Activated T-cell treated with anti-CD3 and anti-CD28 coated beads, Interleukin-2, amount 50 U/mL, for 72 hours (primary cell): ENCODE measurements around the gene KCNK3. TPM values are rescaled to one million over a fixed set of nuclear protein-coding genes. Genes with fewer than 3 reads are reported as not detected.

Experiments used
- ATAC-seq, 2 donors: fragments of 150-1000 bp; cut with Tn5 transposase; replicated peaks in 1 of 2; 2 replicates each; pipeline ENCODE4 v1.10.0; 2021; ENCODE audit warnings: moderate library complexity in 2 of 2, mild to moderate bottlenecking in 1 of 2
- DNase-seq, 2 donors: peaks; one replicate each; pipeline ENCODE4 v3.0.0; 2021 to 2022; ENCODE audit warnings: mixed read lengths in 1 of 2
- H3K27ac Mint-ChIP-seq: one replicate; pipeline ENCODE4 v1.8.0; 2022; ENCODE audit warnings: mild to moderate bottlenecking, moderate library complexity, mixed read lengths
- H3K27me3 Mint-ChIP-seq: one replicate; pipeline ENCODE4 v1.8.0; 2022; ENCODE audit warnings: low read depth, mixed read lengths
- H3K36me3 Mint-ChIP-seq, 2 donors: one replicate each; pipeline ENCODE4 v1.8.0; 2022; ENCODE audit warnings: mixed read lengths in 2 of 2, mild to moderate bottlenecking in 1 of 2; ENCODE audit not compliant: insufficient read depth in 2 of 2
- H3K4me1 Mint-ChIP-seq: one replicate; pipeline ENCODE4 v1.8.0; 2022; ENCODE audit warnings: low read depth, mixed read lengths
- H3K4me3 Mint-ChIP-seq, 2 donors: one replicate each; pipeline ENCODE4 v1.8.0; 2022; ENCODE audit warnings: mild to moderate bottlenecking in 2 of 2, mixed read lengths in 2 of 2, moderate library complexity in 2 of 2
- H3K9me3 Mint-ChIP-seq, 2 donors: one replicate each; pipeline ENCODE4 v1.8.0; 2022; ENCODE audit warnings: mixed read lengths in 2 of 2
- total RNA-seq, 2 donors: library from RNA; stranded (reverse); gene quantifications; one replicate each; pipeline ENCODE4 v1.2.3, GENCODE V29; 2022

The KCNK3 gene
- total RNA-seq, 2 donors from 2014 or later = not detected

DNA sequence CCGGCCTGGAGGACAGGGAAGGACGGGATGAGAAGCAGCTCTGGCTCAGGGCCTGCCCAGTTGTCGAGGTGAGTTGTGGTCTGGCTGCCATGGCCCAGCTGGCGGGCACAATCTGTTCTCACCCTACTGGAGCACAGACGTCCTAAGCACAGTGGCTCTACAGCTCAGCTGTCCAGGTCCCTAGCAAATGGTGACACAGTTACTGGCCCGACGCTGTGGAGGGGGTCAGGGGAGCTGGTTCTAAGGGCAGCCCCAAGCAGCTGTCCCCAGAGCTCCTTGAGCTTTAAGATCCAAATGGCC, 32.9 kb downstream of the KCNK3 start:
- H3K36me3 Mint-ChIP-seq = no peaks in the 10 kb centered on the region
- no peak for DNase-seq
- ATAC-seq = no peak
- no peaks in the 10 kb centered on the region for H3K9me3 Mint-ChIP-seq
- peaks cover 5% of the 10 kb centered on the region for H3K27me3 Mint-ChIP-seq
- no peaks in the 10 kb centered on the region for H3K4me1 Mint-ChIP-seq
- H3K4me3 Mint-ChIP-seq = no peak overlapping the region
- H3K27ac Mint-ChIP-seq = no peak overlapping the region

DNA sequence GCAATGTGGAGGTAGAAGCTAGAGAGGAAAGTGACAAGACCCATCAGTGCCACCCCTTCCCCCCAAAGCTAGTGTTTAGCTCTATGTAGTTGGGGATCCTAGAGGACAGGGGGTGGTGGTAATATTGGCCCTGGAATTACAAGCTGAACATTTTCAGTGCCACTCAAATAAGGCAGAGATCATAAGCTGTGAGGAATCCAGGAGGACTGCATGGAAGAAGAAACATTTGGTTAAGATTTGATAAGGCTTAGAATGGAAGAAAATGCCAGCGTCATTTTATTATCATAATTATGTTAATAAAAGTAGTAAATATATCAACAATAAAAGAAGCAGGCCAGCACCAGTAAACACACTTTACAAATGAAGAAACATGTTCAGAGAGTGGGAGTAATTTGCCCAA, 33.7 kb downstream of the KCNK3 start:
- peaks cover 5% of the 10 kb centered on the region for H3K27me3 Mint-ChIP-seq

DNA sequence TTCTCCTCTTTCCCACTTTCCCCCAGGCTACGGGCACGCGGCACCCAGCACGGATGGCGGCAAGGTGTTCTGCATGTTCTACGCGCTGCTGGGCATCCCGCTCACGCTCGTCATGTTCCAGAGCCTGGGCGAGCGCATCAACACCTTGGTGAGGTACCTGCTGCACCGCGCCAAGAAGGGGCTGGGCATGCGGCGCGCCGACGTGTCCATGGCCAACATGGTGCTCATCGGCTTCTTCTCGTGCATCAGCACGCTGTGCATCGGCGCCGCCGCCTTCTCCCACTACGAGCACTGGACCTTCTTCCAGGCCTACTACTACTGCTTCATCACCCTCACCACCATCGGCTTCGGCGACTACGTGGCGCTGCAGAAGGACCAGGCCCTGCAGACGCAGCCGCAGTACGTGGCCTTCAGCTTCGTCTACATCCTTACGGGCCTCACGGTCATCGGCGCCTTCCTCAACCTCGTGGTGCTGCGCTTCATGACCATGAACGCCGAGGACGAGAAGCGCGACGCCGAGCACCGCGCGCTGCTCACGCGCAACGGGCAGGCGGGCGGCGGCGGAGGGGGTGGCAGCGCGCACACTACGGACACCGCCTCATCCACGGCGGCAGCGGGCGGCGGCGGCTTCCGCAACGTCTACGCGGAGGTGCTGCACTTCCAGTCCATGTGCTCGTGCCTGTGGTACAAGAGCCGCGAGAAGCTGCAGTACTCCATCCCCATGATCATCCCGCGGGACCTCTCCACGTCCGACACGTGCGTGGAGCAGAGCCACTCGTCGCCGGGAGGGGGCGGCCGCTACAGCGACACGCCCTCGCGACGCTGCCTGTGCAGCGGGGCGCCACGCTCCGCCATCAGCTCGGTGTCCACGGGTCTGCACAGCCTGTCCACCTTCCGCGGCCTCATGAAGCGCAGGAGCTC, 35.4 kb downstream of the KCNK3 start:
- peaks cover 5% of the 10 kb centered on the region for H3K27me3 Mint-ChIP-seq
- peak overlapping the region in 1 of 2 donors; percentile 40 for H3K4me3 Mint-ChIP-seq
- ATAC-seq (peak; percentile 38 to 72), DNase-seq (peak; percentile 8 to 34)
- no peaks in the 10 kb centered on the region for H3K36me3 Mint-ChIP-seq
- H3K27ac Mint-ChIP-seq = no peak overlapping the region
- H3K9me3 Mint-ChIP-seq = no peaks in the 10 kb centered on the region
- H3K4me1 Mint-ChIP-seq = no peaks in the 10 kb centered on the region

More for the DNA sequence above, 33.7 kb downstream of the KCNK3 start:
- no peak overlapping the region for H3K4me3 Mint-ChIP-seq
- DNase-seq (no peak), ATAC-seq (no peak)
- no peaks in the 10 kb centered on the region for H3K36me3 Mint-ChIP-seq
- H3K9me3 Mint-ChIP-seq = no peaks in the 10 kb centered on the region
- H3K27ac Mint-ChIP-seq = no peak overlapping the region
- no peaks in the 10 kb centered on the region for H3K4me1 Mint-ChIP-seq

DNA sequence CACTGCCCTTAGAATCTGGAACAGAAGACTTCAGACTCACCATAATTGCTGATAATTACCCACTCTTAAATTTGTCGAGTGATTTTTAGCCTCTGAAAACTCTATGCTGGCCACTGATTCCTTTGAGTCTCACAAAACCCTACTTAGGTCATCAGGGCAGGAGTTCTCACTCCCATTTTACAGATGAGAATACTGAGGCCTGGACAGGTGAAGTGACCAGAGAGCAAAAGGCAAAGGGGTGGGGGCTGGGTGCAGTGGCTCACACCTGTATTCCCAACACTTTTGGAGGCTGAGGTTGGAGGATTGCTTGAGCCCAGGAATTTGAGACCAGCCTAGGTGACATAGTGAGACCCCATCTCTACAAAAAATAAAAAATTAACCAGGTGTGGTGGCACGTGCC, 36.8 kb downstream of the KCNK3 start:
- no peak overlapping the region for H3K27ac Mint-ChIP-seq
- H3K27me3 Mint-ChIP-seq = peaks cover 5% of the 10 kb centered on the region
- H3K4me1 Mint-ChIP-seq = no peaks in the 10 kb centered on the region
- ATAC-seq (no peak), DNase-seq (no peak)
- H3K36me3 Mint-ChIP-seq = no peaks in the 10 kb centered on the region
- no peak overlapping the region for H3K4me3 Mint-ChIP-seq
- H3K9me3 Mint-ChIP-seq = no peaks in the 10 kb centered on the region

DNA sequence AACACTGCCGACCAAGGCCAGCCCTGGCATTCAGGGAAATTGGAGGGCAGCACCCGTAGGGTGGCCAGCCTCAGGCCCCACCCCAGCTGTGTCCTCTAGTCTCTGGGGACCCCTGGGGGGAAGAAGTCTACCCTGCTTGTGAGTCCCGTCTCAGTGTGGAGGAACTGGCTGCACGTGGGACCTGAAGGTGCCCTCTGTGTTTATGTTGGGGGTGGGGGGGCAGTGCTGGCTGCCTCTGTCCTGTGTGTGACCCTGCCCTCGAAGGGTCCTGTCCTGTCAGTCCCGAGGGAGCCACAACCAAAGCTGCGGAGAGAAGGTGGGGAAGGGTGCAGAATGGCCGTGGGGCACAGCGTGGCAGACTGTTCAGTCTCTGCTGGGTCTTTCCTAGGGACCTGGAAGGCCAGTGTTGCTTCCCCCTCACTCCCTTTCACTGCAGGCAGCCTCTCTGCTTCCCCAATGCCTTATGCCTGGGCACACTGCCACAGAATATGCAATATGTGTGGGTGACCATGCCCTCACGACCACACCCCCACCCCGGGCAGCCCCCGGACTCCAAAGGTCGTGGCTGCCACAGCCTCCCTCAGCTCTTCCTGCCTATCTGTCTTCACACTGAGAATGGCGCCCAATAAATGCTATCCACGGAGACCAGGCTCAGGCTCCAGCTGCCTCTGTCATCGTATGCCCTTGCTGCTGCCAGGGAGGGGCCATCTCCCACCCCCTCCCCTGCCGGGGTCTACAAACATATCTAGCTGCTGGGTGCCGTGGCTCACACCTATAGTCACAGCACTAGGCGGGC, 38.2 kb downstream of the KCNK3 start:
- ATAC-seq (no peak), DNase-seq (no peak)
- Mint-ChIP-seq H3K36me3 (no peaks in the 10 kb centered on the region), H3K4me3 (no peak overlapping the region), H3K27ac (no peak overlapping the region), H3K9me3 (no peaks in the 10 kb centered on the region), H3K27me3 (peaks cover 5% of the 10 kb centered on the region), H3K4me1 (no peaks in the 10 kb centered on the region)

DNA sequence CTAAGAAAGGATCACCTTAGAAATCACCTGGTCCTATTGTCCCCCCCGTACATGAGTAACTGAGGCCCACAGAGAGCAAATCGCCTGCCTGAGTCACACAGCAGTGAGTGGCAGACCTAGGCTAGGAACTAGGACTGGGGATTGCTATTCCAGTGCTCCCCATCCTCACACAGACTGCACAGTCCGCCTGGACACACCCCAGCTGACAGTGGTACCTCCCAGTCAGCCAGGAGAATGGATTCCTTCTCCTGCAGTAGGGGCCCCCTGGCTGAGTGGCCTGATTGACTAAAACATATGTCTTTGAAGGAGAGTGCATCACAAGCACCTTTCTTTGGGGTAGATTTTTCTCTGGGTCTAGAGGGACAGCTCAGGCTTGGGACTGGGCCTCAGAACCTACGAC, 39.2 kb downstream of the KCNK3 start:
- peaks cover 5% of the 10 kb centered on the region for H3K27me3 Mint-ChIP-seq
- ATAC-seq = no peak
- H3K4me3 Mint-ChIP-seq = no peak overlapping the region
- no peak for DNase-seq
- H3K36me3 Mint-ChIP-seq = no peaks in the 10 kb centered on the region
- no peak overlapping the region for H3K27ac Mint-ChIP-seq
- no peaks in the 10 kb centered on the region for H3K9me3 Mint-ChIP-seq
- H3K4me1 Mint-ChIP-seq = no peaks in the 10 kb centered on the region

DNA sequence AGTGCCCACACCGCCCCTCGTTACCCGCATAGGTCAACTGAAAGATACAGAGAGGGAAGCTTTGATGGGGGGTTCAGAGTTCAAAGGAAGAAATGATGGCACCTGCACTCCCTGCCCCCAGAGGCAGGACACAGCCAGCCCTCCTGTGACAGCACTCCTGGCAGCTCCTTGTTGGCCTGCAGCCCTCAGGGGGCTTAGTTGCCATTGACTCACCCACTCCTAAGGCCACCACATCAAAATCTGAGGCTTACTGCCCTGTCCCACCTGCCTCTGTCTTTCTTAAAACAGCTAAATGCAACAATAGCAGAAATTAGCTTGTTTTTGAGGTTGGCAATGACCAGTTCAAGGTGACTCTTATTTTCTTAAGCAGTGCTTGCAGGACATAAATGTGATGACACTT, 39.9 kb downstream of the KCNK3 start:
- H3K27ac Mint-ChIP-seq = no peak overlapping the region
- no peaks in the 10 kb centered on the region for H3K36me3 Mint-ChIP-seq
- DNase-seq = no peak
- H3K4me3 Mint-ChIP-seq = no peak overlapping the region
- H3K4me1 Mint-ChIP-seq = no peaks in the 10 kb centered on the region
- ATAC-seq = no peak
- H3K27me3 Mint-ChIP-seq = peaks cover 5% of the 10 kb centered on the region
- H3K9me3 Mint-ChIP-seq = no peaks in the 10 kb centered on the region

DNA sequence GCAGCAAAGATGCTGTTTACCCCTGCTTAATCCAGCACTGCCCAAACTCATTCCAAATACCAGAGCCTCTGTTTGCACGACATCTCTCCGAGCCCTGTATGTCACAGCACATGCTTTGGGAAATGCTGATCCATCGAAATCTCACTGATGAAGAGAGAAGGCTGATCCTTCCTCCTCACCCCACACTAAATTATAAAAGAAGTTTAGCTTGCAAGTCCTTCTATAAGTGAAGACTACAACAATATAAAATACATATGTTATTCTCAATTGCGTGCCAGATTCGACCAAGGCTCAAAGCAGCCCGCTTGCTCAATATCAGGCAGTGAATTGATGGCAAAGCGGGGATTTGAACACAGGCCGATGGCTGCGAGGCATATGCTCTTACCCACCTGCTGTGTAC, 40.9 kb downstream of the KCNK3 start:
- no peak overlapping the region for H3K27ac Mint-ChIP-seq
- no peaks in the 10 kb centered on the region for H3K27me3 Mint-ChIP-seq
- H3K9me3 Mint-ChIP-seq = no peaks in the 10 kb centered on the region
- DNase-seq = no peak
- no peaks in the 10 kb centered on the region for H3K4me1 Mint-ChIP-seq
- H3K4me3 Mint-ChIP-seq = no peak overlapping the region
- H3K36me3 Mint-ChIP-seq = no peaks in the 10 kb centered on the region
- no peak for ATAC-seq

DNA sequence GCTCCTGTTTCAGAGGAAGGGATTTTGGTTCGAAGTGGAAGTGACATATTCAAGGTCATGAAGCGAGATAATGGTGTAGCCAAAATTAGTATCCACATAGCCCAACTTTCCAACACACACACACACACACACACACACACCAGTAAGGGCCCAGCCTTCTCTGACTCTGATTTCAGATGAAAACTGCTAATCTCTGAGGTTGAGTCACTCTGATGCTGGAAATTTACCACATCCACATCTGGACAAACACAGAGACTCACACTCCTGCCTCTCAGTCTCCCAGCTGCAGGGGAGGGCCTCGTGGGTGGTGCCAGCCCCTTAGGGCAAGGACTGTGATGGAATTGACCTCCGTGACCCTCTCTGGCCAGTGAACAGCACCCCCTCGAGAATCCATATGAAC, 42.6 kb downstream of the KCNK3 start:
- ATAC-seq (no peak), DNase-seq (no peak)
- Mint-ChIP-seq H3K36me3 (no peaks in the 10 kb centered on the region), H3K4me3 (no peak overlapping the region), H3K27ac (no peak overlapping the region), H3K4me1 (no peaks in the 10 kb centered on the region), H3K27me3 (no peaks in the 10 kb centered on the region), H3K9me3 (no peaks in the 10 kb centered on the region)

DNA sequence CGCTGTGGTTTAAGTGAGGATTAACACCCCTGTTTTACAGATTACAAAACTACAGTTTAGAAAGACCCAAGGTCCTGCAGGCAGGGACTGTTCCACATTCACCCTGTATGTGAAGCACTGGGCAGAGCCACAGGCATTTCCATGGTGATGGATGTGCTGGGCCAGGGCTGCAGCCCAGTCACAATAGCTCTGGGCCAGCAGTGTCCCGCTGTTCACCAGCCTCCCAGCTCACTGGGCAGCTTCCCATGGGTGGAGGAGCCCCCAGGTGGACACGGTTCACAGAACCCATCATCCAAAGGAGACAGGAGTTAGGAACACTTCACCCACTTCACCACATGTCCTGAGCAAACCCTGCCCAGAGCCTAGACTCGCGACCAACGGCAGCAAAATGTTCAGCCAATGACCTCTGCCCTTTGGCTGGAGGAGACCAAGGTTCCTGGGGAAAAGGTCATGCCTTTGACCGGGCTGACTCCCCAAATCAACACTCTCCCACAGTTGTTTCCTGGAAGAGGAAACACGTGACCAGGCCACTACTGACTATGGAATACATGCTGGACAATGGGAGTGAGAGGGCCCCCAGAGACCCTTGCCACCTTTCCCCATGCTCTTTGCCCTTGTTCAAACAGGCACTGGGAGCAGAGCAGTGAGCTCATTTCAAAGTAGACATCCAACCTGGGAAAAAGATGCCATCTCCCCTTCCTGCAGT, 43.5 kb downstream of the KCNK3 start:
- no peak overlapping the region for H3K27ac Mint-ChIP-seq
- no peak for ATAC-seq
- no peak for DNase-seq
- H3K36me3 Mint-ChIP-seq = no peaks in the 10 kb centered on the region
- no peaks in the 10 kb centered on the region for H3K27me3 Mint-ChIP-seq
- peaks cover 6% of the 10 kb centered on the region for H3K4me1 Mint-ChIP-seq
- H3K4me3 Mint-ChIP-seq = no peak overlapping the region
- no peaks in the 10 kb centered on the region for H3K9me3 Mint-ChIP-seq

DNA sequence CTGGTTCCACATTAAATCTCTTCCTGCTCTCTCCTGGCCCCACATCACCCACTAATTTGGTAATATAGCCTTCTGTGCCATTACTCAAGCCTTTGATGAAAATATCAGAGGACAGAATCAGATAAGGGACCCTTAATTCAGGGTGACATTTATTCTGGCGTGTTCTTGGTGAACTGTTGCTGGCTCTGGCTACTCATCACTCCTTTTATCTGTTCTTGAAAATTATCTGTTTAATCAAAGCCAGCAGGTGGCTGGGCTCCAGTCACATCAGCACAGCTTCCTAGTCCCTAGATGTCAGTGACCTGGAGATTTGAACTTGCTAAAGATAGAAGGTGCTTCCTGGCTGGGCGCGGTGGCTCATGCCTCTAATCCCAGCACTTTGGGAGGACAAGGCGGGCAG, 44.7 kb downstream of the KCNK3 start:
- Mint-ChIP-seq H3K27me3 (no peaks in the 10 kb centered on the region), H3K4me1 (peaks cover 8% of the 10 kb centered on the region), H3K4me3 (no peak overlapping the region), H3K27ac (no peak overlapping the region), H3K9me3 (no peaks in the 10 kb centered on the region), H3K36me3 (no peaks in the 10 kb centered on the region)
- DNase-seq (no peak), ATAC-seq (no peak)

DNA sequence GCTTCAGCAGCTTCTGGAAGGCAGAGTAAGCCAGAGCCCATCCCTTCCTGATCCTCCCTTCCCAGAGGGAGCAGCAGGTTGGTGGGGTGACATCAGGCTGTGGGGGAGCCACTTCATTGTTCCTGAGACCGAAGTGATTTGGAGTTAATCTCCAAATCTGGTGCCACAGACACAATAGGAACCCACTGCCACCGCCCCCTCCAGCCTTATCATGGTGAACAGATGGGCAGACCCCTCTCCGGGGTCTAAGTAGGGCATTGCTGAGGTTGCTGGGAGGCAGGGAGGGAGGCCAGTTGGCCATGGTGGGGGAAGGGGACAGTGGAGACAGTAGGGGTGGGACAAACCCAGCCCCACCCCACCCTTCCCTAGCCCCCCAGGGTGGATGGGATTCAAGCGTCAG, 46.0 kb downstream of the KCNK3 start:
- Mint-ChIP-seq H3K4me1 (peaks cover 8% of the 10 kb centered on the region), H3K9me3 (no peaks in the 10 kb centered on the region), H3K27ac (no peak overlapping the region), H3K4me3 (no peak overlapping the region), H3K36me3 (no peaks in the 10 kb centered on the region), H3K27me3 (no peaks in the 10 kb centered on the region)
- no peak for ATAC-seq
- no peak for DNase-seq

DNA sequence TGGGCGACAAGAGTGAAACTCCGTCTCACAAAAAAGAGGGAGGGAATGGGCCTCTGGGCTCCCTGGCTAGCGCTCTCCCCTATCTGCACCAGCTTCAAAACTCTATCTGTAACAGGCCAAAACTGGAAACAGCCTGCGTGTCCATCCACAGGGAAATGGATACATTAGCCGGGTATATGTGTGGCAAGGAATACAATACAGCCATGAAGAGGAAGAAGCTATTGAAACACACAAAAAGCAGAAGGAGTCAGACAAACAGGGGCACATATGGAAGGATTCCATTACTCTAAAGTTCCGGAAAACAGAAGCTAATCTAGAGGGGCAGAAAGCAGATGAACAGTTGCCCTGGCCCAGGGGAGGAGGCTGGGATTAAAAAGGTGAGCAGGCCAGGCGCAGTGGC, 47.0 kb downstream of the KCNK3 start:
- no peaks in the 10 kb centered on the region for H3K9me3 Mint-ChIP-seq
- H3K27ac Mint-ChIP-seq = no peak overlapping the region
- no peaks in the 10 kb centered on the region for H3K36me3 Mint-ChIP-seq
- DNase-seq (no peak), ATAC-seq (no peak)
- H3K4me3 Mint-ChIP-seq = no peak overlapping the region
- H3K4me1 Mint-ChIP-seq = peaks cover 8% of the 10 kb centered on the region
- no peaks in the 10 kb centered on the region for H3K27me3 Mint-ChIP-seq
